Stimulated activated naive CD8-positive, alpha-beta T cell treated with anti-CD3 and anti-CD28 coated beads, Interleukin-15, amount 100 ng/mL, for 72 hours (primary cell): ENCODE measurements around the gene STK38L.

Source experiments
- ATAC-seq: fragments of 150-1000 bp; cut with Tn5 transposase; 2 replicates; pipeline ENCODE4 v1.10.0; 2021; ENCODE audit warnings: mild to moderate bottlenecking, moderate library complexity
- DNase-seq, 2 donors: peaks; one replicate each; pipeline ENCODE4 v3.0.0; 2021 to 2022
- H3K27ac Mint-ChIP-seq, 2 donors: one replicate each; pipeline ENCODE4 v1.8.0; 2022; ENCODE audit warnings: mild to moderate bottlenecking in 2 of 2, mixed read lengths in 2 of 2, moderate library complexity in 2 of 2
- H3K27me3 Mint-ChIP-seq: one replicate; pipeline ENCODE4 v1.8.0; 2022; ENCODE audit warnings: mixed read lengths
- H3K4me1 Mint-ChIP-seq: one replicate; pipeline ENCODE4 v1.8.0; 2022; ENCODE audit warnings: mild to moderate bottlenecking, mixed read lengths
- H3K4me3 Mint-ChIP-seq, 2 donors: one replicate each; pipeline ENCODE4 v1.8.0; 2022; ENCODE audit warnings: mild to moderate bottlenecking in 2 of 2, mixed read lengths in 2 of 2, moderate library complexity in 1 of 2
- H3K9me3 Mint-ChIP-seq, 2 donors: one replicate each; pipeline ENCODE4 v1.8.0; 2022; ENCODE audit warnings: mixed read lengths in 2 of 2

Gene STK38L

DNA sequence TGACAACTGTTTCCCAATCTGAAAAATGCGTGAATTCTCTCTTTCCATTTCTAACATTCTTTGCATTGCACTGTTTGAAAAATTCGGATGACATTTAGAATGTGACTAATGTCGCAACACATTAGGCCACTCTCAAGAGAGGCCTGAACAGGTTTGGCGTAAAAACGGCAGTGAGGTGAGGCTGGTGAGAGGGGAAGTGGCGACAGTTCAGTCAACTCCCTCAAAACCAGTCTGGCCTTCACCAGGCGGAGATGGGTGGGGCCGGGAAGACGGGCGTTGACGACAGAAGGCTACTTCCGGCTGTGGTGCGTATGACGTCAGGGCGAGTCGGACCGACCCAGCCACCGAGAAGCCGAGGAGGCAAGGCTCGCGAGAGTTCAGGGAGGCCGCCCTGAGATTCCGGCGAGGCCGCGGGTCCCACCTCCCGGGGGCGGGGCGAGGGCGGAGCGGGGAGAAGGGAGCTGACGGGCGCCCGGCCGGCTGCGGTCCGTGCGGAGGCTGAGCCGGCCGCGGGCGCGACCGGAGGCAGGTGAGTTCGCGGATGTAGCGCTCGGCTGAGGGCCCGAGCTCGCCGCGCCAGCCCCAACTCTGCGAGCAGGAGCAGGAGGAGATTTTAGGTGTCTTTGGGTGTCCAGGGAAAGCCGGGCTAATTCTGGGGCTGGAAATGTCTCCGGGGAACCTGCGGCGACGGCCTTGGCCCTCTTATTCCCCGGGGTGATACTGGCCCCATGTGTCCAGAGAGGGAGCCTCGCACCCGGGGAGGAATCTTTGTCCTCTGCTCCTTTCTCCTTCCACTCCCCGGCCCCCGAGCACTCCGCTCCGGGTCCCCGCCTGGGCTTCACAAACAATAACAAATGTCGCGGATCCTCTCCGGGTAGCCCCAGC lies at the start of gene STK38L:
Gene STK38L, plus strand, starts transcription at position 483 of the 885 bp plus-strand sequence. CDS start 53,435 bp downstream, outside the sequence.
- no peaks in the 10 kb centered on the region for H3K27me3 Mint-ChIP-seq
- H3K27ac Mint-ChIP-seq, result peak within 1 kb of the TSS; percentile 97 to 99
- peak within 1 kb of the TSS; percentile 96 for H3K4me3 Mint-ChIP-seq
- ATAC-seq (peak; percentile 98), DNase-seq (peak; percentile 97 to 99)
- H3K4me1 Mint-ChIP-seq, result peaks cover 46% of the 10 kb centered on the region
- peaks cover 0 to 7% of the 10 kb centered on the region in 2 donors for H3K9me3 Mint-ChIP-seq

DNA sequence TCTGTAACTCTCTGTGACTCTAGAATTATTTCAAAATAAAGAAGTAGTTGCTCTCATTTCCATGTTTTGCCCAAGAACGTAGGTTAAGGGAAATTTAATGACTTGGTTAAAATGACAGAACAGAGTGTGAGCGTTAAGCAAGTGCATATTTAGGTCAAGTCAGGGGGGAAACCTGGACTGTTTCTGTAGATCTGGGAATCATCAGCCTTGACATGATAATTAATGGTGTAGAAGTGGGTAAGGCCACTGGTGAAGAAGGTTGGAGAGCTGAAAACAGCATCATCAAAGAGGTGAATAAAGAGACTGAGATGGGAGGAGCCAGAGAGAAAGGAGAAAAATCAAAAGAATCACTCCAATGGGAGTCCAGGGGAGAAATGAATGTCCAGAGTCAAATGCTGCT lies 49.4 kb upstream of the STK38L start:
- no peaks in the 10 kb centered on the region for H3K9me3 Mint-ChIP-seq
- H3K27ac Mint-ChIP-seq, result no peak overlapping the region
- no peak overlapping the region for H3K4me3 Mint-ChIP-seq
- no peaks in the 10 kb centered on the region for H3K27me3 Mint-ChIP-seq
- ATAC-seq, result no peak
- peaks cover 3% of the 10 kb centered on the region for H3K4me1 Mint-ChIP-seq
- DNase-seq, result no peak

DNA sequence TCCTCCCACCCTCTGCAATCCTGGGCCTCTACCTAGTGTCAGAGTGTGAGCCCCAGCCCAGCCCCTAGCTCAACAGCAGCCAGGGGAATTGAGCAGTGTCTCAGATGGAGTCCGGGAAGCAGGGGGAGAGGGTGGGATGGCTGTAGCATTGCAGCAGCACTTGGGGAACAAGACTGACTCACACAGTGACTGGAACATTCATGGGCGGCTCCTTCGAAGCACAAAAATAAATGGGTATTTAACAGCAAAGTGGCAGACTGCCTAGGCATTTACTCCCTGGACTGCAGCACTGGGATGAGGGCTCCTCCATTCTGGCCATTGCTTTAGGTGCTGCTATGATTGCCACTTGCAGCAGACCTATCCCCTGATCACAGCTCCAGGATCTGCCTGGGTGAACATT lies 46.0 kb upstream of the STK38L start:
- Mint-ChIP-seq H3K27ac (no peak overlapping the region), H3K4me3 (no peak overlapping the region), H3K27me3 (no peaks in the 10 kb centered on the region), H3K9me3 (no peaks in the 10 kb centered on the region), H3K4me1 (peaks cover 8% of the 10 kb centered on the region)
- ATAC-seq (no peak), DNase-seq (no peak)

DNA sequence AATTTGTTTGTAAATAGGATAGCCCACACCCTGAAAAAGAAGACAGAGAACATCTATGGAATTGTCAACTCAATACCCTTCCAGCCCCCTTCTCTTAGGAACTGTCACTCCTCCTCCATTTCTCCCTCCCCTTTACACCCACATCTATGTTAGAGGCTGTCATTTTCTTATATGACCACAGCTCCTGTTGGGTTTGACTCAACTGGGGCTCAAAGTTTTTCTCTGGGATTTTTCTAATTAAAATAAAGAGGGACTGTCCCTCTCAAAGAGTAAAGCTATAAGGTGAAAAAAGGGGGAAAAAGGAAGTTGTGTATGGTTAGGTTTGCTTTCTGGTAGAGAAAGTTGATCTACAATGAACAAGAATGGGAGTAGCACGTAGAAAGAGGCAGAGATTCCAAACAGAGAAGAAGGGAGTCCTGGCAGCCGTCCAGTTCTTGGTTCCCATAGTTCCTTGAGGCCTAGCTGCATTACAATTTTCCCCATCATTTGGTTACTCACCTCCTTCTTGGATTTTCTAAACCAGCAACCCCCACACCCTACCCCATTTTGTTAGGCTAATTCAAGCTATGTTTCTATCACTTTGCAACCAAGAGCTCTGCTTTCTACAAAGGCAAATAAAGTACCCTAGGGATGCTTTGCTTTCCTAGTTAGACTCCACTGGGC lies 44.3 kb upstream of the STK38L start:
- ATAC-seq (peak; percentile 79), DNase-seq (no peak)
- H3K9me3 Mint-ChIP-seq, result no peaks in the 10 kb centered on the region
- no peak overlapping the region for H3K27ac Mint-ChIP-seq
- H3K4me3 Mint-ChIP-seq, result peak overlapping the region in 1 of 2 donors; percentile 10
- peaks cover 8% of the 10 kb centered on the region for H3K4me1 Mint-ChIP-seq
- no peaks in the 10 kb centered on the region for H3K27me3 Mint-ChIP-seq

DNA sequence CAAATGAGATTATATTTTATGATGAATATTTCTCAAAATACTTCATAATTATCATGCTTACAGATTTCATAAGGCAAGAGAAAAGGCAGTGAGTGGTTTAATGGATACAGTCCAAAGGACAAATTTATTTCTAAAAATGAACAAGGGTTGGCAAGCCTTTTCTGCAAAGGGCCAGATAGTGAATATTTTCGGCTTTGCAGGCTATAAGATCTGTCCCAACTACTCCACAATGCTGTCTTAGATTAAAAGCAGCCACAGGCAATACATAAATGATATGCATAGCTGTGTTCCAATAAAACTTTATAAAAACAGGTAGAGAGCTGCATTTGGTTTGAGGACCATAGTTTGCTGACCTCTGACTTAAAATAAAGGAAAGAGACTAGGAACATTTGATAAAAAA lies 42.9 kb upstream of the STK38L start:
- DNase-seq, result no peak
- ATAC-seq, result no peak
- H3K4me3 Mint-ChIP-seq, result no peak overlapping the region
- no peaks in the 10 kb centered on the region for H3K27me3 Mint-ChIP-seq
- peak overlapping the region in 1 of 2 donors; percentile 53 for H3K27ac Mint-ChIP-seq
- peaks cover 8% of the 10 kb centered on the region for H3K4me1 Mint-ChIP-seq
- H3K9me3 Mint-ChIP-seq, result no peaks in the 10 kb centered on the region

DNA sequence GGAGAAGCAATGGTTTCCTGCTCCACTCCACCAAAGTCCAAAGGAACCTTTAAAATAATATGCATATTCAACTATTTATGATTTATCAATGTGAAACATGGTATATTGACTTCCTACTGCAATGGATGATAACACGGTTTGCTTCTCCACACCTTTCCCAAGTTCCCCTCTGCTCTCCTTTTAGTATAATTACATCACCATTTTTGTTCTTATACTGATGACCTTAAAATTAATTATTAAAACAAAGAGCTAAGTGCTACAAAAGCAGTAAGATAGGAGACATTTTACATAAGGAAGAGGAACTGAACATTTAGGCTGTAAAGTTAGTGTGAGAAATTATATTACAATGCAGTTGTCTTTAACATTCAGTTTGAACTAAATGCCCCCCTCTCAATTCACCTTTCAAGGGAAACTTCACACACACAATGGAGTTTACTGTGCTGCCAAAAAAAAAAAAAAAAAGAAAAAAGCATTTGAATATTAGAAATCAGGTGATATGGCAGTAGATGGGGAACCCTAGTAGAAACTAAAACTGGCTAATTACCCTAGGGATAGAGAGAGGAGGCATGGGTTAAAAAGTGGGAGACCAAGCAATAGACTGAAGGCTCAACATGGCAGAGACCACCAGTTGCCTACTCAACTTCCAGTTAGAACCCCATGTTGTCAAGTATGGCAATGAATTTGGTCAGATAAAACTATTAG lies 37.1 kb upstream of the STK38L start:
- ATAC-seq, result no peak
- DNase-seq, result no peak
- Mint-ChIP-seq H3K9me3 (peaks cover 5 to 8% of the 10 kb centered on the region in 2 donors), H3K27ac (no peak overlapping the region), H3K27me3 (no peaks in the 10 kb centered on the region), H3K4me1 (peaks cover 25% of the 10 kb centered on the region), H3K4me3 (no peak overlapping the region)

DNA sequence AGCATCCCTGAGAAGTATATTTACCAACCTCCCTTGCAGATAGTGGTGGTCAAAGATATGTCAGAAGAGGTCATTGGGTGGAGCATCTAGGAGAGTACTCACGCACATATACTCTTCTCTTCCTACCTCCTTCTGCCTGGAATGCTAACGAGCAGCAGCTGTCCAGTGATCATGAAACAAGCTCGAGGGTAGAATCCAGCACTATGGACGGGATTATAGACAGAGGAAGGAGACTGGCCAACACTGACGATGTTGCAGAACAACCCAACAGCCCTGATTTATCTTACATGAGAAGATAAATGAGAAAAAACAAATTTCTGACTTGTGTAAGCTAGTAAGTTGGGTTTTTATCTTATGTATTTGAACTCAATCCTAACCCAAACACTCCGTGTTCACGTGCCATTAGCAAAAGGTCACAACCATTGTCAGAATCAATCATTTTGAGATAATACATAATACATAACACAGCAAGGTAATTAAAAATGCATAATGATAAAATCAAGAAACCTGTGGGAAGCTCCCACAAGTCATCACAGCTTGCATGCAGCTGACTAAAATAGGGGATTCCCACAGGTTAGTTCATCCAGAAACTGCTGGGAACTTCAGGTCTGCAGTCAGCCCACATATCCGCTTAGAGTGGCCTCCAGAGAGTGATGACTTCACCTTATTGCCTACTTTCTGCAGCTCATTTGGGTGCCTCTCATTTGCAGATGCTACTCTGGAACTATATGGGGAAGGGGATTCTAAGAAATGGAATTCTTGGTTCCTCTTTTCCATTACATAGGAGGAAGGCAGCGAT lies 36.3 kb upstream of the STK38L start:
- ATAC-seq, result peak; percentile 99

DNA sequence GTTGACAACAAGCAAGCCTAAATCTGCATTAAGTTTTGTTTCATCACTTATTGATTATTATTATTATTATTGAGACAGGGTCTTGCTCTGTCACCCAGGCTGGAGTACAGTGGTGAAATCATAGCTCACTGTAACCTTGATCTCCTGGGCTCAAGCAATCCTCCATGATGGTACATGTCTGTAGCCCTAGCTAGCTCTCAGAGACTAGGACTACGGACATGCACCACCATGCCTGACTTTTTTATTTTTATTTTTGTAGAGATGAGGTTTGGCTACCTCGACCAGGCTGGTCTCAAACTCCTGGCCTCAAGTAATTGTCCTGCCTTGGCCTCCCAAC lies 35.7 kb upstream of the STK38L start:
- DNase-seq (no peak), ATAC-seq (peak; percentile 4)
- no peaks in the 10 kb centered on the region for H3K27me3 Mint-ChIP-seq
- no peak overlapping the region for H3K4me3 Mint-ChIP-seq
- H3K4me1 Mint-ChIP-seq, result peaks cover 25% of the 10 kb centered on the region
- H3K27ac Mint-ChIP-seq, result no peak overlapping the region
- peaks cover 5 to 8% of the 10 kb centered on the region in 2 donors for H3K9me3 Mint-ChIP-seq

More for the DNA sequence above, 36.3 kb upstream of the STK38L start:
- no peak overlapping the region for H3K4me3 Mint-ChIP-seq
- DNase-seq, result peak; percentile 21 to 62
- no peak overlapping the region for H3K27ac Mint-ChIP-seq
- no peaks in the 10 kb centered on the region for H3K27me3 Mint-ChIP-seq
- peaks cover 25% of the 10 kb centered on the region for H3K4me1 Mint-ChIP-seq
- peaks cover 5 to 8% of the 10 kb centered on the region in 2 donors for H3K9me3 Mint-ChIP-seq

DNA sequence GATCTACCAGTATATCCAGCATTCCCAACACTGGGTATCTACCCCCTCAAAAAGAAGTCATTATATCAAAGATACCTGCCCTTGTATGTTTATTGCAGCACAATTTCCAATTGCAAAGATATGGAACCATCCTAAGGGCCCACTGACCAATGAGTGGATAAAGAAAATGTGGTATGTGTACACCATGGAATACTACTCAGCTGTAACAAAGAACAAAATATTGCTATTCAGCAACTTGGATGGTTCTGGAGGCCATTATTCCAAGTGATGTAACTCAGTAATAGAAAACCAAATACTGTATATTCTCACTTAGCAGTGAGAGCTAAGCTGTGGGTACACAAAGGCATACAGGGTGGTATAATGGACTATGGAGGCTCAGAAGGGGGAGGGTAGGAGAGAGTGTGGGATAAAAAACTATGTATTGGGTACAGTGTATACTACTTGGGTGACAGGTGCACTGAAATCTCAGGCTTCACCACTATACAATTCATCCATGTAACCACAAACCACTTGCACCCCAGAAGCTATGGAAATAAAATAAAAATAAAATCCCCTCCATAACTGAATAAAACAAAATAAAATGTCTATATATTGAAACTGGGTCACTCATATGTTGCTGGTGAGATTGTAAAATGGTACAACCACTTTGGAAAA lies 34.7 kb upstream of the STK38L start:
- no peak overlapping the region for H3K4me3 Mint-ChIP-seq
- H3K27me3 Mint-ChIP-seq, result no peaks in the 10 kb centered on the region
- H3K27ac Mint-ChIP-seq, result peak overlapping the region in 1 of 2 donors; percentile 42
- H3K9me3 Mint-ChIP-seq, result peaks cover 5 to 8% of the 10 kb centered on the region in 2 donors
- peaks cover 25% of the 10 kb centered on the region for H3K4me1 Mint-ChIP-seq
- DNase-seq (no peak), ATAC-seq (peak; percentile 63)

DNA sequence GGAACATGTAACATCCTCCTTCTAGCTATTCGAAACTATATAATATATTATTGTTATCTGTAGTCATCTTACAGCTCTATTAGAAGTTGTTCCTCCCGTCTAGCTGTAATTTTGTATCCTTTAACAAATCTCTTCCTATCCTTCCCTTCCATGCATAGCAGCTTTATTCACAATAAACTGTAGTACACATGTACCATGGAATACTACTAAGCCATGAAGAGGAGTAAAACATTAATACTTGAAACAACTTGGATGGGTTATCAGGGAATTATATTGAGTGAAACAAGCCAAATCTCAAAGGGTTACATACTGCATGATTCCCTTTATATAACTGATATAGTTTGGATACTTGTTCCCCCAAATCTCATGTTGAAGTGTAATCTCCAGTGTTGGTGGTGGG lies 33.9 kb upstream of the STK38L start:
- Mint-ChIP-seq H3K4me3 (no peak overlapping the region), H3K27ac (no peak overlapping the region), H3K27me3 (no peaks in the 10 kb centered on the region), H3K4me1 (peaks cover 25% of the 10 kb centered on the region), H3K9me3 (peaks cover 5 to 8% of the 10 kb centered on the region in 2 donors)
- no peak for DNase-seq
- ATAC-seq, result no peak

DNA sequence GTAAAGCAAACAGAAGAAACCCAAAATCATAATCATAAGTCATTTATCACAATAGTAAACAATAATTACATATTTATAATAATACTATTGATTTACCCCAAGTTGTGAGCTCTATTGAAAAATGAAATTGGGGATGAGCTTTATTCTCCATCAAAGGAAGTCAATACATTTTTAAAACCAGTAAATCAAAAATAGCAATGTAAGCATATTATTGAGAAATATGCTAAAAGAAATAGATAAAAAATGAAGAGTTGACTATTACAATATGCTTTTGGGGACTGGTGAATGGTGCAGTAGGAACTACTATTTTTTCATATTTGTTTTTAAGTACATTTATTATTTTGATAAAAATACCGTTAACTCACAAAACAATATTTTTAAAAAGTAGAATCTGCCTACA lies 31.2 kb upstream of the STK38L start:
- DNase-seq, result no peak
- Mint-ChIP-seq H3K9me3 (peaks cover 5 to 8% of the 10 kb centered on the region in 2 donors), H3K27me3 (no peaks in the 10 kb centered on the region), H3K4me1 (peaks cover 15% of the 10 kb centered on the region), H3K4me3 (no peak overlapping the region), H3K27ac (no peak overlapping the region)
- ATAC-seq, result no peak

DNA sequence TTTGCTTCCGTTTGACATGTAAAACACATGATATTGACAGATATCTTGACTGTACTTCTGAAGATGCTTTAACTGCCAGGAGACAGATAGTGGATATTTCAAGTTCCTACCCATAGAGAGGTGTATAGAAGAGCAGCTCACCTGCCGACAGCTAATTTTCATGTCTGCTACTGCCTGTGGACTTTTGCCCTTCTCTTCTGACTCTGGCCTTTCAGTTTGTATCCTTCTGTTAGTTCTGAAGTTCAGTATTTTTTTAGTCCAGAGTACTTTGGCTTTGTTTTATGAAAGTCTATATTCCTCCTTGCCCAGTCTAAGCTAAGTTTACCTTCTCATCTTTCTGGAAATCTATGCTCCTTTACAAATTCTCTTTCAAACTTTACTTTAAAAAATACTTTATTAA lies 30.8 kb upstream of the STK38L start:
- H3K27me3 Mint-ChIP-seq, result no peaks in the 10 kb centered on the region
- no peak for ATAC-seq
- H3K27ac Mint-ChIP-seq, result no peak overlapping the region

DNA sequence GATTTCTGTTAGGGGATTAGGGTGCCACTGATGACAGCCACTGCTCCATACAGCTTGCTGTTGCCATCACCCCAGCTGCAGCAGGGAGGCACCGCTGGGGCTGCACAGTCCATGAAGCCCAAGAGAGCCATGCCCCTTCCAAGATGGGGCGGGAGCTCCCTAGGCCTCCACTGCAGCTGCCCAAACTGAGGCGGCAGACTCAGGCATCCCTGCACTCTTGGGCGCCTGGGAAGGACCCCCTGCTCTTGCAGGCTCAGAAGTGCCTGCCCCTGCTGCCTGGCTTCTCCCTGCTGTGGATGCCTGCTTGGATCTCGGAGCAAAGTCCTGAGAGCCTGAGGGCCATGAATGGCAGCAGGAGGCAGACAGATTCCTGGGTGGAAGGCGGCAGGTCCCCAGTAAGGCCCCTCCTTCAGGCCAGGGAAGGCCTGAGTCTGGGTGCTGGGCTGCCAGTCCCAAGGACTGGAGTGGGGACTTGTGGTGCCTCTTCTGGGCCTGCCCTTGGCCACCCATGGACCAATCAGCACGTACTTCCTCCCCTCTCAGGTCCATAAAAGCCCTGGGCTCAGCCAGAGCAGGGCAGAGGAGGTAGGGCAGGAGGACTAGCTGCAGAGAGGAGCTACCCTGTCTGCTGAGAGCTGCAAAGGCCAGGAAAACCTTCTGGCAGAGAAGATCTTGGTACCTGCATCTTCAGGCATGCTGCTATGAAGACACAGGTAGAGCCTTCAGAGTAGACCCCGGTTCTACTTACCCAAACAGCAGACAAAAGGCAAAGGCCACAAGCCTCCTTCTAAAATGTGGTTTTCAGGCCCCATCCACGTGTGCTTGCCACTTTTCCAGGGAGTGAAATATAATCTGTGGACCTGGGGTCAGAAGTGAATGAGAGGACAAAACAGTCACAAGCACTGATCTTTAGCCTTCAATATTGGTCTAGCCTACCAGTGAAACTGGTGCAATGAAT lies 30.0 kb upstream of the STK38L start:
- DNase-seq, result no peak
- Mint-ChIP-seq H3K4me1 (peaks cover 5% of the 10 kb centered on the region), H3K27me3 (no peaks in the 10 kb centered on the region), H3K27ac (no peak overlapping the region), H3K4me3 (no peak overlapping the region), H3K9me3 (peaks cover 5 to 8% of the 10 kb centered on the region in 2 donors)
- ATAC-seq, result no peak

More for the DNA sequence above, 30.8 kb upstream of the STK38L start:
- peaks cover 12% of the 10 kb centered on the region for H3K4me1 Mint-ChIP-seq
- no peak overlapping the region for H3K4me3 Mint-ChIP-seq
- no peak for DNase-seq
- peaks cover 5 to 8% of the 10 kb centered on the region in 2 donors for H3K9me3 Mint-ChIP-seq

DNA sequence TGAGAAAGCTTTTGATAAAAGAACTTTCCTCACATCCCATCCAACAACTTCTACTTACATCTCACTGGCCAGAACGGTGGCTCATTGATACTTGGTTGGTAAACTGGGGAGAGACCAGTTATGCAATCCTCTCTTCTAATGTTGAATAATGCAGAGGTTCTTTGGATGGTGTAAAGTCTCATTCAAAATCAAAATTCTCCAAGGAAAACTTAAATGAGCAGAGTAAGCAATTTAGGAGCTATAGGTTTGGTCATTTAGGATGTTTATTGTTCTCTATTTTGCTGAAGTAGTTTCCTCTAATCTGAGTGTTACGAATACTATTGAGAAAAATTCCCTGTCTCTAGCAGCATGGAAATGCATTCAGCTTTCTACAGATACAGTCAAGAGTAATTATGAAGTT lies 26.5 kb upstream of the STK38L start:
- no peaks in the 10 kb centered on the region for H3K27me3 Mint-ChIP-seq
- no peak for ATAC-seq
- peaks cover 20% of the 10 kb centered on the region for H3K4me1 Mint-ChIP-seq

More for the DNA sequence above, 26.5 kb upstream of the STK38L start:
- H3K27ac Mint-ChIP-seq, result no peak overlapping the region
- H3K4me3 Mint-ChIP-seq, result no peak overlapping the region
- no peaks in the 10 kb centered on the region for H3K9me3 Mint-ChIP-seq
- no peak for DNase-seq
